Adipocyte (in vitro differentiated cells): ENCODE data around the gene ANGEL1.

ENCODE experiments used
- DNase-seq: peaks from one replicate; pipeline ENCODE4 v3.0.0-alpha.2; 2015; ENCODE audit warnings: low read depth
- H3K27me3 ChIP-seq: replicated peaks from 2 replicates; pipeline ENCODE4 v1.7.0; 2013; ENCODE audit warnings: mild to moderate bottlenecking, low read length, moderate library complexity; ENCODE audit not compliant: control insufficient read depth, insufficient read depth
- H3K36me3 ChIP-seq: 2 replicates; pipeline ENCODE4 v1.7.0; 2013; ENCODE audit warnings: low read length, mild to moderate bottlenecking, moderate library complexity; ENCODE audit not compliant: control insufficient read depth, insufficient read depth, severe bottlenecking
- H3K4me1 ChIP-seq: 2 replicates; pipeline ENCODE4 v1.7.0; 2013; ENCODE audit warnings: mild to moderate bottlenecking, low read length, moderate library complexity; ENCODE audit not compliant: control insufficient read depth, insufficient read depth
- H3K4me3 ChIP-seq: 2 replicates; pipeline ENCODE4 v1.7.0; 2013; ENCODE audit warnings: mild to moderate bottlenecking, low read length, moderate library complexity
- H3K9ac ChIP-seq: 2 replicates; pipeline ENCODE4 v1.7.0; 2013; ENCODE audit warnings: mild to moderate bottlenecking, low read length, moderate library complexity
- H3K9me3 ChIP-seq: 2 replicates; pipeline ENCODE4 v1.7.0; 2013; ENCODE audit warnings: mild to moderate bottlenecking, low read length, moderate library complexity; ENCODE audit not compliant: control insufficient read depth

The ANGEL1 gene

GRCh38 chr14:76784881-76785280 lies 27.8 kb downstream of the ANGEL1 start:
- H3K36me3 ChIP-seq = peaks cover 28% of the 10 kb centered on the region
- peaks cover 2% of the 10 kb centered on the region for H3K4me1 ChIP-seq
- no peaks in the 10 kb centered on the region for H3K27me3 ChIP-seq
- H3K9me3 ChIP-seq = no peaks in the 10 kb centered on the region
- H3K9ac ChIP-seq = no peak overlapping the region
- peak; percentile 70 for DNase-seq
- H3K4me3 ChIP-seq = no peak overlapping the region

- peaks cover 28% of the 10 kb centered on the region for H3K36me3 ChIP-seq
- H3K4me1 ChIP-seq = peaks cover 2% of the 10 kb centered on the region
- no peak overlapping the region for H3K9ac ChIP-seq
- DNase-seq = no peak
- H3K4me3 ChIP-seq = no peak overlapping the region
- no peaks in the 10 kb centered on the region for H3K27me3 ChIP-seq
- no peaks in the 10 kb centered on the region for H3K9me3 ChIP-seq
Measured at GRCh38 chr14:76784266-76784874, 28.3 kb downstream of the ANGEL1 start.

- Histone ChIP-seq H3K27me3 (no peaks in the 10 kb centered on the region), H3K4me1 (peaks cover 2% of the 10 kb centered on the region), H3K9ac (no peak overlapping the region), H3K36me3 (peaks cover 19% of the 10 kb centered on the region), H3K4me3 (no peak overlapping the region), H3K9me3 (no peaks in the 10 kb centered on the region)
- no peak for DNase-seq
Measured at GRCh38 chr14:76782885-76783566, 29.7 kb downstream of the ANGEL1 start.

GRCh38 chr14:76782115-76782884 lies 30.4 kb downstream of the ANGEL1 start:
- DNase-seq = no peak
- Histone ChIP-seq H3K9me3 (no peaks in the 10 kb centered on the region), H3K9ac (no peak overlapping the region), H3K27me3 (no peaks in the 10 kb centered on the region), H3K4me3 (no peak overlapping the region), H3K36me3 (peaks cover 15% of the 10 kb centered on the region), H3K4me1 (peaks cover 2% of the 10 kb centered on the region)

- H3K36me3 ChIP-seq = peaks cover 12% of the 10 kb centered on the region
- no peak for DNase-seq
- H3K4me1 ChIP-seq = peaks cover 2% of the 10 kb centered on the region
- no peaks in the 10 kb centered on the region for H3K27me3 ChIP-seq
- no peak overlapping the region for H3K4me3 ChIP-seq
- H3K9ac ChIP-seq = no peak overlapping the region
- no peaks in the 10 kb centered on the region for H3K9me3 ChIP-seq
Measured at GRCh38 chr14:76781648-76782051, 31.0 kb downstream of the ANGEL1 start.

- Histone ChIP-seq H3K36me3 (peaks cover 12% of the 10 kb centered on the region), H3K27me3 (no peaks in the 10 kb centered on the region), H3K9me3 (no peaks in the 10 kb centered on the region), H3K9ac (no peak overlapping the region), H3K4me3 (no peak overlapping the region), H3K4me1 (peaks cover 2% of the 10 kb centered on the region)
- DNase-seq = no peak
Measured at GRCh38 chr14:76780875-76781647, 31.6 kb downstream of the ANGEL1 start.

- Histone ChIP-seq H3K9ac (no peak overlapping the region), H3K9me3 (no peaks in the 10 kb centered on the region), H3K4me3 (no peak overlapping the region), H3K36me3 (peaks cover 12% of the 10 kb centered on the region), H3K4me1 (peaks cover 2% of the 10 kb centered on the region), H3K27me3 (no peaks in the 10 kb centered on the region)
- DNase-seq = no peak
Measured at GRCh38 chr14:76780360-76780759, 32.3 kb downstream of the ANGEL1 start.

- Histone ChIP-seq H3K27me3 (no peaks in the 10 kb centered on the region), H3K4me1 (peaks cover 2% of the 10 kb centered on the region), H3K9me3 (no peaks in the 10 kb centered on the region), H3K9ac (no peak overlapping the region), H3K36me3 (peaks cover 12% of the 10 kb centered on the region), H3K4me3 (no peak overlapping the region)
- no peak for DNase-seq
Measured at GRCh38 chr14:76780058-76780345, 32.7 kb downstream of the ANGEL1 start.

GRCh38 chr14:76779221-76780057 lies 33.2 kb downstream of the ANGEL1 start:
- H3K36me3 ChIP-seq = peaks cover 12% of the 10 kb centered on the region
- DNase-seq = no peak
- no peaks in the 10 kb centered on the region for H3K9me3 ChIP-seq
- H3K4me1 ChIP-seq = peaks cover 2% of the 10 kb centered on the region
- H3K4me3 ChIP-seq = no peak overlapping the region
- H3K27me3 ChIP-seq = no peaks in the 10 kb centered on the region
- no peak overlapping the region for H3K9ac ChIP-seq

GRCh38 chr14:76778546-76779215 lies 34.0 kb downstream of the ANGEL1 start:
- Histone ChIP-seq H3K36me3 (peaks cover 8% of the 10 kb centered on the region), H3K9ac (no peak overlapping the region), H3K27me3 (no peaks in the 10 kb centered on the region), H3K4me1 (peaks cover 6% of the 10 kb centered on the region), H3K4me3 (no peak overlapping the region), H3K9me3 (no peaks in the 10 kb centered on the region)
- DNase-seq = no peak
